Fibroblast of skin of abdomen (primary cell): ENCODE data around the gene DYSF.

Experiments used
- DNase-seq: peaks from one replicate; pipeline ENCODE4 v3.0.0-alpha.2; 2013

The DYSF gene

GRCh38 chr2:71456617-71457016, 3.3 kb downstream of the DYSF start:
- no peak for DNase-seq

- no peak for DNase-seq
These were observed 4.0 kb downstream of the DYSF start for GRCh38 chr2:71457123-71457915.

- no peak for DNase-seq
These were observed 4.6 kb downstream of the DYSF start for GRCh38 chr2:71457923-71458322.

- DNase-seq, result peak; percentile 28
These were observed 5.2 kb downstream of the DYSF start for GRCh38 chr2:71458413-71459083.

- DNase-seq, result no peak
These were observed 5.7 kb downstream of the DYSF start for GRCh38 chr2:71459084-71459431.

- no peak for DNase-seq
These were observed 6.7 kb downstream of the DYSF start for GRCh38 chr2:71460056-71460455.

- DNase-seq, result no peak
These were observed 7.4 kb downstream of the DYSF start for GRCh38 chr2:71460595-71461303.

- no peak for DNase-seq
These were observed 7.9 kb downstream of the DYSF start for GRCh38 chr2:71461304-71461671.

- no peak for DNase-seq
These were observed 8.8 kb downstream of the DYSF start for GRCh38 chr2:71462056-71462605.

GRCh38 chr2:71462641-71463341, 9.4 kb downstream of the DYSF start:
- DNase-seq, result no peak

GRCh38 chr2:71463342-71463654, 9.9 kb downstream of the DYSF start:
- no peak for DNase-seq

GRCh38 chr2:71464389-71464788, 11.0 kb downstream of the DYSF start:
- DNase-seq, result no peak

GRCh38 chr2:71465356-71465755, 12.0 kb downstream of the DYSF start:
- DNase-seq, result no peak

GRCh38 chr2:71465961-71466300, 12.6 kb downstream of the DYSF start:
- no peak for DNase-seq

GRCh38 chr2:71466301-71467179, 13.2 kb downstream of the DYSF start:
- DNase-seq, result peak; percentile 15

GRCh38 chr2:71467180-71467815, 13.9 kb downstream of the DYSF start:
- no peak for DNase-seq

- no peak for DNase-seq
These were observed 15.1 kb downstream of the DYSF start for GRCh38 chr2:71468279-71469015.

- DNase-seq, result peak; percentile 33
These were observed 16.3 kb downstream of the DYSF start for GRCh38 chr2:71469403-71470398.

- peak; percentile 84 for DNase-seq
These were observed 17.9 kb downstream of the DYSF start for GRCh38 chr2:71471276-71471675.
